GM21390 (cell line): ENCODE measurements around the gene CCDC144A.
"Not testable (repeated sequence)": the region's sequence is repeated elsewhere in the genome, so short reads cannot be mapped to it uniquely, and the experiment has no call there.

Experiments used
- ATAC-seq: cut with Tn5 transposase; IDR thresholded peaks from one replicate; pipeline ENCODE4 v1.9.1; 2021; ENCODE audit not compliant: unreplicated experiment

The CCDC144A gene

GRCh38 chr17:16751924-16752287, 61.9 kb downstream of the CCDC144A start:
- not testable (repeated sequence) for ATAC-seq

GRCh38 chr17:16757520-16757919, 67.5 kb downstream of the CCDC144A start:
- not testable (repeated sequence) for ATAC-seq

- ATAC-seq: not testable (repeated sequence)
These were observed 68.1 kb downstream of the CCDC144A start for GRCh38 chr17:16758177-16758576.

GRCh38 chr17:16768290-16769175, 78.5 kb downstream of the CCDC144A start:
- not testable (repeated sequence) for ATAC-seq

GRCh38 chr17:16772394-16773145, 82.5 kb downstream of the CCDC144A start:
- ATAC-seq: not testable (repeated sequence)

DNA sequence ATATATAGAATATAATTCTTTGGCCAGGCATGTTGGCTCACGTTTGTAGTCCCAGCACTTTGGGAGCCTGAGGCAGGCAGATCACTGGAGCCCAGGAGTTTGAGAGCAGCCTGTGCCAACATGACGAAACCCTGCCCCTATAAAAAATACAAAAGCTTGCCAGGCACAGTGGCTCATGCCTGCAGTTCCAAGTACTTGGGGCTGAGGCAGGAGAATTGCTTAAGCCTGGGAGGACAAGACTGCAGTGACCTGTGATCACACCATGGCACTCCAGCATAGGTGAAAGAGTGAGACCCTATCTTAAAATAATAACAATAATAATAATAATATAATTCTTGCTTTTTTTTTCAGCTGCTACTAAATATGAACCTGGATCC, 83.1 kb downstream of the CCDC144A start:
- not testable (repeated sequence) for ATAC-seq

GRCh38 chr17:16787851-16788250, 97.8 kb downstream of the CCDC144A start:
- not testable (repeated sequence) for ATAC-seq

- ATAC-seq: not testable (repeated sequence)
These were observed 99.0 kb downstream of the CCDC144A start for GRCh38 chr17:16788889-16789536.

DNA sequence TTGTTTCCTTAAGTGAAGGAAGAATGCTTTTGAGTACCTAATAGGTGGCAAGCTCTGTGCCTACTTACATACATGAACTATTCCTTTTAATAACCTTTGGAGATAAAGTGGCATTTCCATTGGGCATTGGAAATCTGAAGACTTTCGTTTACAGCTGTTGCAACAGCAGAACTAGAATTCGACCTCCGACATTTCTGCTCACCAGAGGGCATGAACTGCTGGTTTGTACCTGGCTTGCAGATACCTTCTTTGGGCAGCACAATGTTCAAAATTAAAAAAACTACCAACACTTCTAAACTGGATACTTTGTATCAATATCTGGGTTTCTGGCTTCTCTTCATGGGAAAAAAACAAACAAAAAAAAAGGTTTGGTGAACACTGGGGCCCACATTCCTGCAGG, 99.6 kb downstream of the CCDC144A start:
- not testable (repeated sequence) for ATAC-seq

DNA sequence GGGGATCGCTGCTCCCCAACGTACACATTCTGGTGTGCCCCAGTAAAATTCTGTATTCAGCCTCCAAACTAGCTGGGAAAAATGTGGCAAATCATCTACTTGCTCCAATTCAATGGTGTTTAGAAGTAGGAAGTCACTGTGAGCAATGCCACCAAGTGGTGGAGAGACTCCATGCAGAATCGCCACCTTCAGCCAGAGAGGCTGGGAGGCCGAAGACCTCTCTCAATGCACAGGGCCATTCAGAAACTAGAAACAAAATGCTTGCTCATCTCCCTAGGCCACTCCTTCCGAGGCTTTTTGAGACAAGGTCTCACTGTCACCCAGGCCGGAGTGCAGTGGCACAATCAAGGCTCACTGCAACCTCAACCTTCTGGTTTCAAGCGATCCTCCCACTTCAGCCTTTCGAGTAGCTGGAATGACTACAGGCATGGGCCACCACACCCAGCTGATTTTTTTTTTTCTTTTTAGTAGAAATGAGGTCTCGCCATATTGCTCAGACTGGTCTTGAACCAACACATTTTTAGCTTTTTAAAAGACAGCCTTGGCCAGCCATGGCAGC, 100.4 kb downstream of the CCDC144A start:
- ATAC-seq: not testable (repeated sequence)

DNA sequence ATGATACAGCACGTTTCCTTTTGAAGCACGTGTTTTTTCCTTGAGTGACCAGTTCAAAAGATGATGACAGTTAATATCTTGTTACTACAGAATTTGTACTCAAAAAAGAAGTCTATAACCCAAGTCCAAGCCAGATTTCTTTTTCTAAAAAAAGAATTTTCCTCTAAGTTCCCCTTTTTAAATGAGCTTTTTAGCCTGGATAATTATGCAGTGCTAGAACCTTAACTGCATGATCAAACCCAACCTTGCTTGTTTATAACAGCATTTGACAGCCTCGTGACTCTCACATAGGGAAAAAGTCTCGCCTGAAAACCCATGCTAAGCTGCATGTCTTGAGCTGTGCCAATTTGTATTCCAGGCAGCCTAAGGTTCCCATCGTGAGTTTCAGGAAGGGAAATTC, 104.2 kb downstream of the CCDC144A start:
- not testable (repeated sequence) for ATAC-seq

DNA sequence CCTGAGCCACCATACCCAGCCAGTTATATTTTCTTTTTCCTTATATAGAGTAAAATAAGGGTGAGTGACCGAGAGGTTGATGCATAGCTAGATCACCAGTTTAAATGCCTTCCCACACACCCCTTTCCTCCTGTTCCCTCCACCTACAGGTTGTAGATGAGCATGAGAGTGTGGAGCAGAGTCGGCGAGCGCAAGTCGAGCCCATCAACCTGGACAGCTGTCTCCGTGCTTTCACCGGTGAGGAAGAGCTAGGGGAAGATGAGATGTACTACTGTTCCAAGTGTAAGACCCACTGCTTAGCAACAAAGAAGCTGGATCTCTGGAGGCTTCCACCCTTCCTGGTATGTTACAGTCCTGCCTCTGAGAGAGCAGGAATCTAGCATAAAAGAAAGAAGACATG, 105.9 kb downstream of the CCDC144A start:
- not testable (repeated sequence) for ATAC-seq

- ATAC-seq: not testable (repeated sequence)
These were observed 114.8 kb downstream of the CCDC144A start for GRCh38 chr17:16804851-16805250.

- not testable (repeated sequence) for ATAC-seq
These were observed 116.6 kb downstream of the CCDC144A start for GRCh38 chr17:16806599-16806998.

- ATAC-seq: not testable (repeated sequence)
These were observed 117.6 kb downstream of the CCDC144A start for GRCh38 chr17:16807620-16808019.

DNA sequence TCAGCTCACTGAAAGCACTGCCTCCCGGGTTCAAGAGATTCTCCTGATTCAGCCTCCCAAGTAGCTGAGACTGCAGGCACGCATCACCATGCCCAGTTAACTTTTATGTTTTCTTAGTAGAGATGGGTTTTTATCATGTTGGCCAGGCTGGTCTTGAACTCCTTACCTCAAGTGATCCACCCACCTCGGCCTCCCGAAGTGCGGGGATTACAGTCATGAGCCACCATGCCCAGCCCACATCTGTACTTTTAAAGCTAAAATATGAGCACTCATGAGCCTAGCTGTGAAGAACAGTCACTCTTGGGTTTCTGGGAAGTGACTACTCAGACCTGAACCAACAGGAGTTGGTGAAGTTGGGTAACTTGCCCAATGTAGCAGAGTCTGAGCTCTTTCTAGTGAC, 120.2 kb downstream of the CCDC144A start:
- ATAC-seq: not testable (repeated sequence)

DNA sequence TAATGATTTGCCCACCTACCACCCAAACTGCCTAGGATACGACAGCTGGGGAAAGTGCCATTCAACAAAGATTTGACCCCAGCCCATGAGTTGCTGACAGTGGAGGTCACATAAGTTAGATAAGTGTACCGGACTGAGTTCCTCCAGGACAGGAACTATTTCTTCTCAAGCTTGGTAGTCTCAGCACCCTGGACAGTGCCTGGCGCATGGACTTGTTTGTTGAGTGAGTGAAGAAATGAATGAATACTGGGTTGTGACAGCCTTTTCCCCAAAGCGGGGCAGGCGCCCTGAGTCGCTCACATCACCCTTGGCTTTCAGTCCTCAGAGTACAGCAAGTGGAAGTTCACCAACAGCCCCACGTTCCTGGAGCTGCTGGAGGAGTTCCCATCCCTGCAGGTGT, 122.1 kb downstream of the CCDC144A start:
- ATAC-seq: not testable (repeated sequence)

DNA sequence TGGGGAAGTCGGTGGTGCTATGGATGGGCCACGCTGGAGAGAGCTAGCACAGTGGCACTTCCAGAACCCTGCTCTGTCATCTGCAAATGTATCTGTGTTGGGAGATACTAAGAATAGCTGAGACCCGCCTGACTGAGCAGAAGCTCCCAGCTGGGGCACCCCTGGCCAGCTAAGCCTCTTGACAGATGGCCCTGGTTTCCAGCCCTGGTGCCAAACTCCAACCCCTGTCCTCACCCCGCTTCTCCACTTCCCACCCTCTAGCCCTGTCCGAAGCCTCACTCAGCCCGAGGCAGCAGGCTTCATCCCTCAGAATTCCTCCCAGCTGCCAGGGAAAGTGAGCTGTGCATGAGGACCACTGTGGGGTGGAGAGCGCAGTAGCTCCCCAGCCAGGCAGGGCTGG, 124.4 kb downstream of the CCDC144A start:
- no peak for ATAC-seq

DNA sequence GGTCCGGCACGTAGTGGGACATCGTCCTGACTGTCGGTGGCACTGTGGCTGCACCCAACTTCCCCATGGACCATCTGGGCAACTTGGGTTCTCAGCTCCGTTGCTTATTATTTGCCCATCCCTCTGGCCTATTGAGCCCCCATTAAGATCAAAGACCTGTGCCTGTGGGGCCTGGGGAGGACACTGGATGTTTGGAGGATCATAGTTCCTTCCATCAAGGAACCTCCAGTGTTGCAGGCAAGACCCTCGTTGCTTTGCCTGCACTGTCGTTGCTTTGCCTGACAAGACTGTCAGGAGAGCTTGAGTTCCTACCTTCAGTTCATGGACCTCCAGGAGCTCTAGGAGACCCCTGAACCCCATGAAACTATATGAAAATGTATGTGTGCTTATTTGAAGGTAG, 127.2 kb downstream of the CCDC144A start:
- no peak for ATAC-seq

DNA sequence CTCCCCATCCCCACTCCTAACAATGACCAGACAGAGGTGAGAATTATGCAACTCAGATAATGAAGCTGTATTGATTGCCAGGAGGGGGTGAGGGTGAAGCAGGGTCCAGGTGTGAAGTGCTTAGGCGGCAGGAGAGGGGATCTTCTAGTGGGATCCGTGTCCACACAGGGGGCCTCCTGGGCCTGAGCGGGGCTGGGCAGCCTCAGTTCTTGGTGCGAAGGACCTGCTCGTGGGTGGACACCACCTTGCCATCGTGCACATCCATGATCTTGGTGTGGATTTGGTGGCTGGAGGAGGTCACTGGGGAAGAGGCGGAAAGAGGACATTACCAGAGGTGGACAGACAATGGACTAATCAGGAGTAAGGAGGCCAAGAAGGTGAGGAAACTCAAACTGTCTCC, 127.9 kb downstream of the CCDC144A start:
- ATAC-seq: not testable (repeated sequence)

DNA sequence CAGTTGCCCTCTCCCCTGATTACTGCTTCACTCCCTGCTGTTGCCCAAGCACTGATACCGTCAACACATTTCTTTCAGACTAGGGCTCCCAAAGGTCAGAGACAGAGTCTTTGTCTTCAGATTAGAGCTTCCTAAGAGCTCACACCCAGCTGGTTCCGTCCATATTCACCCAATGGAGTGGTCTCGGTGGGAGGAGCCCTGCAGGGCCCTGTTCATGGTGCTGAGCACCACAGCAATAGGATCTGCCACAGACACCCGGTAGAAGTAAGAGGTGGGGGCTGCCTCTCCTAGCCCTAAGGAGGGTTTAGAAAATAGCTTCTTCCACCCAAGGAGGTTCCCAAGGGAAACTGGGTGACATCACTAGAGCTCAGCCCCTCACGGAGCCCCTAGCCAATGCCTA, 128.3 kb downstream of the CCDC144A start:
- no peak for ATAC-seq
